NT2/D1 (cell line): Measurements from ENCODE around the gene RFX8.
A peak's percentile ranks its signal among the peaks of the same experiment; 100 is the strongest.

ENCODE experiments used
- DNase-seq: peaks from one replicate; pipeline ENCODE4 v3.0.0-alpha.2; 2011; ENCODE audit warnings: low read depth, low spot score
- H3K27me3 ChIP-seq: 2 replicates; pipeline ENCODE4 v1.6.0; 2011; ENCODE audit warnings: mild to moderate bottlenecking; ENCODE audit not compliant: insufficient read length, insufficient read depth
- H3K36me3 ChIP-seq: 2 replicates; pipeline ENCODE4 v1.6.1; 2011; ENCODE audit warnings: mild to moderate bottlenecking, low read length, mixed read lengths; ENCODE audit not compliant: insufficient read depth, insufficient read length
- H3K4me1 ChIP-seq: 2 replicates; pipeline ENCODE4 v1.5.1; 2011; ENCODE audit not compliant: insufficient read depth, insufficient read length
- H3K4me3 ChIP-seq: 2 replicates; pipeline ENCODE4 v1.5.1; 2011; ENCODE audit warnings: low read depth; ENCODE audit not compliant: insufficient read length
- H3K9ac ChIP-seq: 2 replicates; pipeline ENCODE4 v1.6.0; 2011; ENCODE audit warnings: low read depth; ENCODE audit not compliant: insufficient read length
- H3K9me3 ChIP-seq: 2 replicates; pipeline ENCODE4 v1.5.1; 2011; ENCODE audit warnings: mild to moderate bottlenecking, low read length; ENCODE audit not compliant: insufficient read depth
- SUZ12 ChIP-seq: IDR thresholded peaks from 2 replicates; pipeline ENCODE4 v1.6.1; 2011; ENCODE audit not compliant: insufficient read length, insufficient read depth; ENCODE audit errors: extremely low read depth
- YY1 ChIP-seq: IDR thresholded peaks from 2 replicates; pipeline ENCODE4 v1.6.1; 2011; ENCODE audit not compliant: insufficient read length, insufficient read depth
- ZNF274 ChIP-seq: IDR thresholded peaks from 2 replicates; pipeline ENCODE4 v1.6.1; 2011; ENCODE audit warnings: mild to moderate bottlenecking, low read depth, low read length

RFX8 gene

DNA sequence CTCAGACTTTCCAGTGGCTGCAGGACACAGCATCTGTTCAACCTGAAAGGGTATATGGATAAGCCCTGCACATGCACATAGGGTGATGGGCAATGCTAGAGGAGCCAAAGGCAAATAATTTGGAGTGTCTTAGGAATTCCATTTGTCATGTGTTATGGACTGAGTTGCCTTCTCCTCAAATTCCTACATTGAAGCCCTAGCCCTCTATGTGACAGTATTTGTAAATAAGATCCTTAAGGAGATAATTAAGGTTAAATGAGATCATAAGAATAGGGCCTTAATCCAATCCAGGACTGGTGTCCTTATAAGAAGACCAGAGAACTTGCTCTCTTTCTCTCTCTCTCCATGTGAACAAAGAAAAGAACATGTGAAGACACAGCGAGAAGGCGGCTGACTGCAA, 44.8 kb downstream of the RFX8 start:
- TF ChIP-seq SUZ12 (no peak), ZNF274 (no peak), YY1 (no peak)
- no peaks in the 10 kb centered on the region for H3K27me3 ChIP-seq
- H3K4me3 ChIP-seq = no peak overlapping the region
- H3K4me1 ChIP-seq = peaks cover 5% of the 10 kb centered on the region
- H3K9me3 ChIP-seq = no peaks in the 10 kb centered on the region
- H3K36me3 ChIP-seq = no peaks in the 10 kb centered on the region
- no peak overlapping the region for H3K9ac ChIP-seq
- DNase-seq = no peak

DNA sequence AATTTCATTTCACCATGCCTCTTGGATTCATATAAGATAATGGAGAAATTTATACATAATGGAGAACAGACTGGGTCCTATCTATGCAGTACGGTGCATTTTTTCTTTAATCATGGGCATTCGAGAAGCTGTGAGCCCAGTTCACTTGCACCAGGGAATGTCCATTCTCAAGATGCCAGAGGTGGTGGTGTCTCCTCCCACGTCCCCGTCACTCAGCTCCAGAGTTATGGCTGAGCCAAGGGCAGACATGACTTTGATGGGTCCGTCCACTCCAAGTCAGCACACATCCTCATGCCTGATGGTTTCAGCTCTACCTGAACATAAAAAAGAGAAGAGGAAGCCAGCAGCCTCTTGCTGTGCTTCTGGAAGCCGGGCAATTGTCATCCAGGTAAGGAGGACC, 45.5 kb downstream of the RFX8 start:
- Histone ChIP-seq H3K9me3 (no peaks in the 10 kb centered on the region), H3K9ac (no peak overlapping the region), H3K36me3 (no peaks in the 10 kb centered on the region), H3K27me3 (no peaks in the 10 kb centered on the region), H3K4me1 (peaks cover 4% of the 10 kb centered on the region), H3K4me3 (no peak overlapping the region)
- no peak for TF ChIP-seq YY1
- no peak for TF ChIP-seq SUZ12
- TF ChIP-seq ZNF274 = no peak
- DNase-seq = no peak

DNA sequence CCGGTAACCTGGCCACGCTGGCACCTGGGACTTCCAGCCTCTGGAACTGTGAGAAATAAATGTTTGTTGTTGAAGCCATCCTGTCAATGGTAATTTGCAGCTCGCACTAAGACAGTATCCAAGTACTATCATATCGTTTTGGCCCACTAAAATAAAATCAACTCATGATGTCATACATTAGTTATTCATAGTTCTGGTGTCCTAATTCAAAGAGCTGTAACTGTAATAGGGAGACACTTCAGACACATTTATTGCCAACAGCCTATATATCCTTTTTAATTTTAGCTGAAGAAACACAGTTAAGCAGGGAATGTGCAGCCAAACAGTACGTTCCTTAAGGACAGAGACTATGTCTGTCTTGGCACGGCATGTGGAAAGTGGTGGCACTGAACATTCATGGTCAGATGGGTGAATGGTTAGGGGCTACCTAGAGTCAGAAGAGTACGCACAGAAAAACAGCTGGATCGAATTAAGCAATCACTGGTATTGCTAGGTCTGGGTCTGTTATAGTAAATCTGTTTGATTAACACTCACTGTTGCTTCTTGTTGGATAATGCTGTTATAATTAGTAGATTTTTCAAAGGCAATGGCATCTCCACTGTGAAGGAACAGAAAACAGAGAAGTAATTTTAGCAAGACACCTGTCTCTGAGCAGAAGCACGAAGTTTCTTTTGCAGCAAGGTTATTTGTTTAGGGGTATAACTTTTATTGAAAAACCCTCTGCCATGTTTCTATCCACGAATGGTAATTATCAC, 46.3 kb downstream of the RFX8 start:
- TF ChIP-seq ZNF274 = no peak
- no peak for TF ChIP-seq YY1
- no peak for DNase-seq
- H3K9ac ChIP-seq = no peak overlapping the region

DNA sequence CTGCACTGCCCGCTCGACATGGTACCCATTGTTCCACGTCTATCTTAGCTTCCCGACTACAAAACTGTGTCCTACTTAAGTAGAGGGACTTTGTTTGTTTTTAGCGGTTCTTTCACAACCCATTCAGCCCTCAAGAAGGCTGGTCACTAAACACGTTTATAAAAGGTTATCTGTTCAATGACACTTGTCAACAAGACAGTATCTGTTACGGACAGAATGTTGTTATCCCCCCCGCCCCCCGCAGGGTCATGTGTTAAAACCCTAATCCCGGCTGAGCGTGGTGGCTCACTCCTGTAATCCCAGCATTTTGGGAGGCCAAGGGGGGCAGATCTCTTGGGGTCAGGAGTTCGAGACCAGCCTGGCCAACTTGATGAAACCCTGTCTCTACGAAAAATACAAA, 47.2 kb downstream of the RFX8 start:
- Histone ChIP-seq H3K36me3 (no peaks in the 10 kb centered on the region), H3K9ac (no peak overlapping the region), H3K27me3 (no peaks in the 10 kb centered on the region), H3K4me1 (peaks cover 2% of the 10 kb centered on the region), H3K9me3 (peaks cover 8% of the 10 kb centered on the region; the same call in 1 of the 2 replicates), H3K4me3 (no peak overlapping the region)
- no peak for DNase-seq
- TF ChIP-seq ZNF274 = no peak
- no peak for TF ChIP-seq SUZ12
- no peak for TF ChIP-seq YY1

More for the DNA sequence above, 46.3 kb downstream of the RFX8 start:
- Histone ChIP-seq H3K27me3 (no peaks in the 10 kb centered on the region), H3K36me3 (no peaks in the 10 kb centered on the region), H3K4me3 (no peak overlapping the region), H3K4me1 (peaks cover 2% of the 10 kb centered on the region), H3K9me3 (peaks cover 5% of the 10 kb centered on the region; the same call in 1 of the 2 replicates)

DNA sequence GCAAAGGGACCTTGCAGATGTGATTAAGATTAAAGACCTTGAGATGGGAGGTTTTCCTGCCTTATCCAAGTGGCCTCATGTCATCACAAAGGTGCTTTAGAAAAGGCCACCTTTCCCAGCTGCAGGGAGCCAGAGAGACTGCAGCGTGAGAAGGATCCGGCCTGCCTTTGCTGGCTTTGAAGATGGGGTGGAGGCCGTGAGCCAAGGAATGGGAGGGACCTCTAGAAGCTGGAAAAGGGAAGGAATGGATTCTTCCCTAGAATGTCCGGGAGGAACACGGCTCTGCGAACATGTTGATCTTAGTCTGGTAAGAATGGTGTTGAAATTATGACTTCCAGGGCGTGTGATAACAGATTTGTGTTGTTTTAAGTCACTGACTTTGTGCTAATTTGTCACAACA, 47.7 kb downstream of the RFX8 start:
- H3K4me3 ChIP-seq = no peak overlapping the region
- TF ChIP-seq SUZ12 (no peak), ZNF274 (no peak), YY1 (no peak)

DNA sequence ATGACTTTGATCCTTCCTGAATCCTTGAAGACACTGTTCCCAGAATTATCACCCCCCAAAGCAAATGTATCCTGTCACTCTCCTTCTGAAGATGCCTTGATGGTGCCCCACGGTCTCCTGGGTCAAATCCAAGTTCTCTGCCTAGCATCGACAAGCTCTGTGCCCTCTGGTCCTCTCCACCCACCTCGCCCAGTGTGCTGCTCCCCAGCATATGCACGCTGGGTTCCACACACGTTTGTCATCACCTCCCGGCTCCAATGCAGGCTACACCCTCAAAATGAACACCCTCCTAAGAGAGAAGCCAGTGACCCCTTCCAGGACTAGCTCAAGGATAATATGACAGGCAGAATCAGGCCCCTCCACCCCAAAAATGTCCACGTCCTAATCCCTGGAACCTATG, 48.1 kb downstream of the RFX8 start:
- Histone ChIP-seq H3K36me3 (no peaks in the 10 kb centered on the region), H3K9ac (no peak overlapping the region), H3K4me3 (no peak overlapping the region), H3K27me3 (no peaks in the 10 kb centered on the region), H3K9me3 (peaks cover 8% of the 10 kb centered on the region; the same call in 1 of the 2 replicates), H3K4me1 (no peaks in the 10 kb centered on the region)
- DNase-seq = no peak
- TF ChIP-seq SUZ12 (no peak), ZNF274 (no peak), YY1 (no peak)

More for the DNA sequence above, 47.7 kb downstream of the RFX8 start:
- Histone ChIP-seq H3K9ac (no peak overlapping the region), H3K27me3 (no peaks in the 10 kb centered on the region), H3K9me3 (peaks cover 8% of the 10 kb centered on the region; the same call in 1 of the 2 replicates), H3K4me1 (peaks cover under 1% of the 10 kb centered on the region), H3K36me3 (no peaks in the 10 kb centered on the region)
- no peak for DNase-seq

DNA sequence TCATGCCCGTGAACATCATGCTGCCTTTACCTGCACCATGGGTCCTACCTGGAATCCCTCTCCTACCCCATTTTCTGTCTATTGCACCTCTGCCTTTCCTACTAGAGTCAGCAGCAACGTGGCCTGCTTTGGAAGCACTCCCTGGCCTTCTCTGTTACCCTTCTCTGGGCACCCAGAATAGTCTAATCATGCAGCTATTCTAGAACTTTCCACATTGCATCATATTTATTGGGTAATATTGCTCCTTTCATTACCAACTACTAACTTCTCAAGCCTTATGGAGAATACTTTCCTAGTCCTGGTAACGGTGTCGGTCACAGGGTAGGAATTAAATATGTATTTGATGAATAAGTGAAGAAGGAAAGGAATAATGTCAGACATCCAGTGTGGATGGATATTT, 54.3 kb downstream of the RFX8 start:
- H3K36me3 ChIP-seq = no peaks in the 10 kb centered on the region
- H3K9me3 ChIP-seq = peaks cover 8% of the 10 kb centered on the region; the same call in 1 of the 2 replicates
- no peaks in the 10 kb centered on the region for H3K4me1 ChIP-seq
- TF ChIP-seq ZNF274 = no peak
- TF ChIP-seq SUZ12 = no peak
- TF ChIP-seq YY1 = no peak
- DNase-seq = no peak
- no peak overlapping the region for H3K9ac ChIP-seq
- no peaks in the 10 kb centered on the region for H3K27me3 ChIP-seq
- H3K4me3 ChIP-seq = no peak overlapping the region

DNA sequence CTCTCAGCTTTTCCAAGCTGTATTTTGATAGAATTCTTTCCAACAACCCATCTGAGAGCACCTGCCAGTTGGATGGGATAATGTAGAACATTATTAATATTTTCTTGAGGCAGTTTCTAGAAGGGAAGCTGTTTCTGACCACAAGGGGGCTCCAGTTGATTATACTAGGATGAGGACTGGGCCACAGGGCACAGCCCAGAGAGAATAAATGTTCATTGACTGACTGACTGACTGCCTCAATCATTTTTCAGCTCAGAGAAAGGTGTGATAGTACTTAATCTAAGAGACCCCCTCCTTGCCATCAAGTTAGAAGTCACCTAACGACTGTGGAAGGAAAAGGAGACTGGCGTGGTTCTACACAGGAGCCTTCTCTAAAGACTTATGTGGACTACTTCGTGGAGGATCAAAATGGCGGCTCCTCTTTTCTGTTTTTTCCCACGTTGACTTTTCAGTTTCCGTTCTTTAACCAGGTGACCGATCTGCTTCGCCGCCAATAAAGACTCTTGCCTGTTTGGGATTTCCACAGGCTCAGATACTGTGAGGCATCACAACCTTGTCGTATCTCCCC, 55.7 kb downstream of the RFX8 start:
- H3K4me3 ChIP-seq = no peak overlapping the region
- H3K27me3 ChIP-seq = no peaks in the 10 kb centered on the region

More for the DNA sequence above, 55.7 kb downstream of the RFX8 start:
- TF ChIP-seq SUZ12 (no peak), YY1 (no peak), ZNF274 (no peak)
- Histone ChIP-seq H3K9me3 (peaks cover 8% of the 10 kb centered on the region; the same call in 1 of the 2 replicates), H3K4me1 (no peaks in the 10 kb centered on the region), H3K9ac (no peak overlapping the region), H3K36me3 (no peaks in the 10 kb centered on the region)
- DNase-seq = peak; percentile 56
